Osteocyte (in vitro differentiated cells): ENCODE results near the gene RAP2B. TPM values are rescaled to one million over a fixed set of nuclear protein-coding genes. Genes with fewer than 3 reads are reported as not detected.
"Not testable (repeated sequence)": the region's sequence is repeated elsewhere in the genome, so short reads cannot be mapped to it uniquely, and the experiment has no call there.

ENCODE experiments used
- DNase-seq: peaks from one replicate; pipeline ENCODE4 v3.0.0; 2021; ENCODE audit warnings: mixed read lengths; ENCODE audit not compliant: unreplicated experiment; ENCODE audit errors: extremely low spot score
- H3K27ac Mint-ChIP-seq: one replicate; pipeline ENCODE4 v1.8.0; 2021; ENCODE audit warnings: mild to moderate bottlenecking, mixed read lengths; ENCODE audit not compliant: unreplicated experiment
- H3K27me3 Mint-ChIP-seq: one replicate; pipeline ENCODE4 v1.8.0; 2021; ENCODE audit warnings: mixed read lengths; ENCODE audit not compliant: unreplicated experiment
- H3K36me3 Mint-ChIP-seq: one replicate; pipeline ENCODE4 v1.8.0; 2021; ENCODE audit warnings: mixed read lengths; ENCODE audit not compliant: unreplicated experiment
- H3K4me1 Mint-ChIP-seq: one replicate; pipeline ENCODE4 v1.8.0; 2021; ENCODE audit warnings: mixed read lengths; ENCODE audit not compliant: unreplicated experiment
- H3K4me3 Mint-ChIP-seq: one replicate; pipeline ENCODE4 v1.8.0; 2021; ENCODE audit warnings: mild to moderate bottlenecking, moderate library complexity, mixed read lengths; ENCODE audit not compliant: unreplicated experiment
- H3K9me3 Mint-ChIP-seq: one replicate; pipeline ENCODE4 v1.8.0; 2021; ENCODE audit warnings: mixed read lengths; ENCODE audit not compliant: unreplicated experiment
- CTCF ChIP-seq: fragments of 200-600 bp; sonication (generic); IDR thresholded peaks from 2 replicates; pipeline ENCODE4 v1.5.0; 2021; ENCODE audit warnings: antibody characterized with exemption, mild to moderate bottlenecking, moderate library complexity
- total RNA-seq: library from RNA; stranded (reverse); gene quantifications from 2 replicates; pipeline ENCODE4 v1.2.1, GENCODE V29; 2021

RAP2B gene
- total RNA-seq, 1 donor from 2014 or later = 15.9 TPM

GRCh38 chr3:153180860-153181372, 18.9 kb downstream of the RAP2B start:
- no peaks in the 10 kb centered on the region for H3K9me3 Mint-ChIP-seq
- no peak overlapping the region for H3K27ac Mint-ChIP-seq
- DNase-seq = no peak
- H3K36me3 Mint-ChIP-seq = peaks cover 6% of the 10 kb centered on the region
- no peak overlapping the region for H3K4me3 Mint-ChIP-seq
- peaks cover 3% of the 10 kb centered on the region for H3K4me1 Mint-ChIP-seq
- no peaks in the 10 kb centered on the region for H3K27me3 Mint-ChIP-seq
- TF ChIP-seq CTCF = no peak

GRCh38 chr3:153182501-153183293, 20.7 kb downstream of the RAP2B start:
- TF ChIP-seq CTCF = no peak
- Mint-ChIP-seq H3K27ac (no peak overlapping the region), H3K9me3 (no peaks in the 10 kb centered on the region), H3K27me3 (no peaks in the 10 kb centered on the region), H3K36me3 (peaks cover 2% of the 10 kb centered on the region), H3K4me3 (no peak overlapping the region), H3K4me1 (peaks cover 3% of the 10 kb centered on the region)
- DNase-seq = no peak

GRCh38 chr3:153190923-153191322, 28.9 kb downstream of the RAP2B start:
- no peak overlapping the region for H3K4me3 Mint-ChIP-seq
- H3K27me3 Mint-ChIP-seq = no peaks in the 10 kb centered on the region
- H3K4me1 Mint-ChIP-seq = peaks cover 4% of the 10 kb centered on the region
- no peak overlapping the region for H3K27ac Mint-ChIP-seq
- H3K36me3 Mint-ChIP-seq = no peaks in the 10 kb centered on the region
- no peaks in the 10 kb centered on the region for H3K9me3 Mint-ChIP-seq
- DNase-seq = no peak
- no peak for TF ChIP-seq CTCF

GRCh38 chr3:153192327-153192726, 30.3 kb downstream of the RAP2B start:
- Mint-ChIP-seq H3K27ac (no peak overlapping the region), H3K36me3 (no peaks in the 10 kb centered on the region), H3K4me3 (no peak overlapping the region), H3K4me1 (peaks cover 4% of the 10 kb centered on the region), H3K9me3 (no peaks in the 10 kb centered on the region), H3K27me3 (no peaks in the 10 kb centered on the region)
- no peak for DNase-seq
- no peak for TF ChIP-seq CTCF

- H3K36me3 Mint-ChIP-seq, H3K27ac Mint-ChIP-seq, H3K9me3 Mint-ChIP-seq, H3K4me1 Mint-ChIP-seq, DNase-seq, H3K27me3 Mint-ChIP-seq, H3K4me3 Mint-ChIP-seq: not testable (repeated sequence)
These were observed 31.9 kb downstream of the RAP2B start for GRCh38 chr3:153193786-153194476.
